Activated T-cell treated with anti-CD3 and anti-CD28 coated beads for 48 hours (primary cell): ENCODE measurements around the gene CCPG1.

ENCODE experiments used
- DNase-seq: peaks from one replicate; pipeline ENCODE4 v3.0.0-alpha.2; 2020; ENCODE audit warnings: low read depth

CCPG1 gene

GRCh38 chr15:55318588-55319494, 89.3 kb downstream of the CCPG1 start, which contains the start of the genes PIGB and PIGBOS1:
TSS of gene PIGB (plus strand) at chr15:55319222. CDS start at chr15:55319251, 29 bp downstream.
TSS of gene PIGBOS1 (minus strand) at chr15:55319123. CDS start at chr15:55317792, 1,331 bp downstream.
- peak; percentile 71 for DNase-seq
